GM23338 (cell line): ENCODE results near the gene UCHL1. TPM values are rescaled to one million over a fixed set of nuclear protein-coding genes. Genes with fewer than 3 reads are reported as not detected.

Experiments
- ATAC-seq: fragments of 200-7000 bp; cut with Tn5 transposase; 3 replicates; pipeline ENCODE4 v1.9.1; 2020
- DNase-seq: peaks from one replicate; pipeline ENCODE4 v3.0.0-alpha.2; 2015; ENCODE audit warnings: low spot score
- H2AFZ ChIP-seq: fragments of 200-600 bp; sonication (generic); 2 replicates; pipeline ENCODE4 v1.8.0; 2016; ENCODE audit warnings: antibody characterized with exemption, mild to moderate bottlenecking, moderate library complexity
- H3F3A ChIP-seq: fragments of 200-600 bp; sonication (generic); replicated peaks from 2 replicates; pipeline ENCODE4 v1.8.0; 2017; ENCODE audit warnings: antibody characterized with exemption, mixed run types, low read depth
- H3K27ac ChIP-seq: fragments of 200-600 bp; sonication (generic); 2 replicates; pipeline ENCODE4 v1.6.1; 2016; ENCODE audit warnings: low read depth
- H3K27me3 ChIP-seq: fragments of 200-600 bp; sonication (generic); 2 replicates; pipeline ENCODE4 v1.8.0; 2016; ENCODE audit warnings: mild to moderate bottlenecking, mixed run types, moderate library complexity; ENCODE audit not compliant: insufficient read depth
- H3K36me3 ChIP-seq: fragments of 200-600 bp; sonication (generic); 2 replicates; pipeline ENCODE4 v1.8.0; 2016; ENCODE audit warnings: mild to moderate bottlenecking; ENCODE audit not compliant: insufficient read depth
- H3K4me1 ChIP-seq: fragments of 200-600 bp; sonication (generic); 2 replicates; pipeline ENCODE4 v1.8.0; 2016; ENCODE audit warnings: mild to moderate bottlenecking, moderate library complexity; ENCODE audit not compliant: insufficient read depth
- H3K4me2 ChIP-seq: fragments of 200-600 bp; sonication (generic); 2 replicates; pipeline ENCODE4 v1.7.1; 2017; ENCODE audit warnings: mixed run types
- H3K4me3 ChIP-seq: fragments of 200-600 bp; sonication (generic); 2 replicates; pipeline ENCODE4 v1.6.1; 2016; ENCODE audit warnings: mixed run types
- H3K79me2 ChIP-seq: fragments of 200-600 bp; sonication (generic); replicated peaks from 2 replicates; pipeline ENCODE4 v1.8.0; 2017; ENCODE audit warnings: mild to moderate bottlenecking; ENCODE audit not compliant: insufficient read depth
- H3K9me2 ChIP-seq: fragments of 200-600 bp; sonication (generic); 2 replicates; pipeline ENCODE4 v1.8.0; 2017; ENCODE audit not compliant: insufficient read depth
- H4K20me1 ChIP-seq: fragments of 200-600 bp; sonication (generic); replicated peaks from 2 replicates; pipeline ENCODE4 v1.8.0; 2017; ENCODE audit warnings: mild to moderate bottlenecking; ENCODE audit not compliant: insufficient read depth
- H3K27ac Mint-ChIP-seq: 2 replicates; pipeline ENCODE4 v1.8.0; 2020; ENCODE audit warnings: inconsistent platforms, mild to moderate bottlenecking, moderate library complexity, mixed read lengths
- H3K27me3 Mint-ChIP-seq: 3 replicates; pipeline ENCODE4 v1.8.0; 2022; ENCODE audit warnings: low read depth, mild to moderate bottlenecking, moderate library complexity, mixed read lengths, inconsistent platforms; ENCODE audit not compliant: insufficient read depth, poor library complexity
- H3K36me3 Mint-ChIP-seq: 3 replicates; pipeline ENCODE4 v1.8.0; 2021; ENCODE audit warnings: low read depth, mild to moderate bottlenecking, inconsistent platforms, moderate library complexity, mixed read lengths
- H3K4me1 Mint-ChIP-seq: 3 replicates; pipeline ENCODE4 v1.8.0; 2020; ENCODE audit warnings: mild to moderate bottlenecking, inconsistent platforms, mixed read lengths
- H3K4me3 Mint-ChIP-seq: 3 replicates; pipeline ENCODE4 v1.8.0; 2021; ENCODE audit warnings: moderate library complexity, mild to moderate bottlenecking, inconsistent platforms, mixed read lengths
- H3K9me3 Mint-ChIP-seq: 3 replicates; pipeline ENCODE4 v1.8.0; 2020; ENCODE audit warnings: moderate library complexity, mild to moderate bottlenecking, inconsistent platforms, mixed read lengths
- CREB1 ChIP-seq: fragments of 250-450 bp; sonication (Bioruptor Pico); IDR thresholded peaks from 2 replicates; pipeline ENCODE4 v1.5.0; 2020; ENCODE audit warnings: low read depth, mild to moderate bottlenecking, moderate library complexity
- EZH2 ChIP-seq: fragments of 200-600 bp; sonication (generic); IDR thresholded peaks from one replicate; pipeline ENCODE4 v1.8.0; 2017; ENCODE audit warnings: antibody characterized with exemption, mild to moderate bottlenecking, low read depth; ENCODE audit not compliant: unreplicated experiment
- JUNB ChIP-seq: IDR thresholded peaks from one replicate; pipeline ENCODE4 v1.6.1; 2016; ENCODE audit warnings: antibody characterized with exemption; ENCODE audit not compliant: unreplicated experiment
- NANOG ChIP-seq: IDR thresholded peaks from 2 replicates; pipeline ENCODE4 v1.6.1; 2016; ENCODE audit warnings: antibody characterized with exemption, borderline replicate concordance
- STAT1 ChIP-seq: IDR thresholded peaks from one replicate; pipeline ENCODE4 v1.6.1; 2016; ENCODE audit warnings: antibody characterized with exemption; ENCODE audit not compliant: unreplicated experiment
- ZNF114 ChIP-seq: fragments of 250-450 bp; sonication (Bioruptor Pico); IDR thresholded peaks from 2 replicates; pipeline ENCODE4 v1.5.0; 2020; ENCODE audit warnings: mild to moderate bottlenecking, moderate library complexity
- ZNF331 ChIP-seq: fragments of 250-450 bp; sonication (Bioruptor Pico); IDR thresholded peaks from 2 replicates; pipeline ENCODE4 v1.5.0; 2020; ENCODE audit warnings: low read depth, mild to moderate bottlenecking, moderate library complexity
- polyA plus RNA-seq: library from polyadenylated mRNA; unstranded; fragments of >200 nt; fragmentation: Nextera tagmentation; extraction: Ambion mirVana; gene quantifications from 2 replicates; pipeline ENCODE4 v1.2.1, GENCODE V29; 2016
- total RNA-seq: library from RNA; depleted of rRNA; stranded (reverse); fragments of >200 nt; shearing (Covaris generic); gene quantifications from 2 replicates; pipeline ENCODE4 v1.2.3, GENCODE V29; 2014
- TF ChIP-seq, protein P1 (sequence below): IDR thresholded peaks from one replicate; pipeline ENCODE4 v1.6.1; 2018; ENCODE audit warnings: antibody characterized with exemption; ENCODE audit not compliant: unreplicated experiment
- TF ChIP-seq, protein P2 (sequence below): fragments of 250-450 bp; sonication (Bioruptor Pico); IDR thresholded peaks from 2 replicates; pipeline ENCODE4 v1.5.0; 2020; ENCODE audit warnings: mild to moderate bottlenecking, moderate library complexity
- TF ChIP-seq, protein P3 (sequence below): IDR thresholded peaks from 2 replicates; pipeline ENCODE4 v1.6.1; 2016; ENCODE audit warnings: antibody characterized with exemption

Gene UCHL1
- total and polyA plus RNA-seq, 2 experiments from 2014 or later, result 998 to 1,758 TPM

DNA sequence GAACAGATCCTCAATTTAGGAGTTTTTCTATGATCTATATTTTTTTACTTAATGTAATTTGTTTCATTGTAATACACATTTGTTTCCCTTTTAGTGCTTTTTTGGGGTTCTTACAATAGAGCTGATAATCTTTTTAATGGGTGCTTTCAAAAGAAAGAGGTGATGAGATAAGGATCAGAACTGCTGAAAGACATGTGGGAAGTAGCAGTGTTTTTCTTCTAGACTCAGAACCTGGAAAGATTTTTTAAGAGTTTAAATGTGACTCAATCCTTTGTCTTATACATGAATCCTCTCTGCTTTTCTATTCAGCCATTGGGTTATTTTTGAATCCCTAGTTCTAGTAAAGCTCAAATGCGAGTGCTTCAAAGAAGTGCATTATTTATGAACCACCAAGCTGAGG is 25.6 kb downstream of the UCHL1 start (continued):
- TF ChIP-seq, protein P1, sequence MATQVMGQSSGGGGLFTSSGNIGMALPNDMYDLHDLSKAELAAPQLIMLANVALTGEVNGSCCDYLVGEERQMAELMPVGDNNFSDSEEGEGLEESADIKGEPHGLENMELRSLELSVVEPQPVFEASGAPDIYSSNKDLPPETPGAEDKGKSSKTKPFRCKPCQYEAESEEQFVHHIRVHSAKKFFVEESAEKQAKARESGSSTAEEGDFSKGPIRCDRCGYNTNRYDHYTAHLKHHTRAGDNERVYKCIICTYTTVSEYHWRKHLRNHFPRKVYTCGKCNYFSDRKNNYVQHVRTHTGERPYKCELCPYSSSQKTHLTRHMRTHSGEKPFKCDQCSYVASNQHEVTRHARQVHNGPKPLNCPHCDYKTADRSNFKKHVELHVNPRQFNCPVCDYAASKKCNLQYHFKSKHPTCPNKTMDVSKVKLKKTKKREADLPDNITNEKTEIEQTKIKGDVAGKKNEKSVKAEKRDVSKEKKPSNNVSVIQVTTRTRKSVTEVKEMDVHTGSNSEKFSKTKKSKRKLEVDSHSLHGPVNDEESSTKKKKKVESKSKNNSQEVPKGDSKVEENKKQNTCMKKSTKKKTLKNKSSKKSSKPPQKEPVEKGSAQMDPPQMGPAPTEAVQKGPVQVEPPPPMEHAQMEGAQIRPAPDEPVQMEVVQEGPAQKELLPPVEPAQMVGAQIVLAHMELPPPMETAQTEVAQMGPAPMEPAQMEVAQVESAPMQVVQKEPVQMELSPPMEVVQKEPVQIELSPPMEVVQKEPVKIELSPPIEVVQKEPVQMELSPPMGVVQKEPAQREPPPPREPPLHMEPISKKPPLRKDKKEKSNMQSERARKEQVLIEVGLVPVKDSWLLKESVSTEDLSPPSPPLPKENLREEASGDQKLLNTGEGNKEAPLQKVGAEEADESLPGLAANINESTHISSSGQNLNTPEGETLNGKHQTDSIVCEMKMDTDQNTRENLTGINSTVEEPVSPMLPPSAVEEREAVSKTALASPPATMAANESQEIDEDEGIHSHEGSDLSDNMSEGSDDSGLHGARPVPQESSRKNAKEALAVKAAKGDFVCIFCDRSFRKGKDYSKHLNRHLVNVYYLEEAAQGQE, result no peak
- no peak for TF ChIP-seq EZH2

DNA sequence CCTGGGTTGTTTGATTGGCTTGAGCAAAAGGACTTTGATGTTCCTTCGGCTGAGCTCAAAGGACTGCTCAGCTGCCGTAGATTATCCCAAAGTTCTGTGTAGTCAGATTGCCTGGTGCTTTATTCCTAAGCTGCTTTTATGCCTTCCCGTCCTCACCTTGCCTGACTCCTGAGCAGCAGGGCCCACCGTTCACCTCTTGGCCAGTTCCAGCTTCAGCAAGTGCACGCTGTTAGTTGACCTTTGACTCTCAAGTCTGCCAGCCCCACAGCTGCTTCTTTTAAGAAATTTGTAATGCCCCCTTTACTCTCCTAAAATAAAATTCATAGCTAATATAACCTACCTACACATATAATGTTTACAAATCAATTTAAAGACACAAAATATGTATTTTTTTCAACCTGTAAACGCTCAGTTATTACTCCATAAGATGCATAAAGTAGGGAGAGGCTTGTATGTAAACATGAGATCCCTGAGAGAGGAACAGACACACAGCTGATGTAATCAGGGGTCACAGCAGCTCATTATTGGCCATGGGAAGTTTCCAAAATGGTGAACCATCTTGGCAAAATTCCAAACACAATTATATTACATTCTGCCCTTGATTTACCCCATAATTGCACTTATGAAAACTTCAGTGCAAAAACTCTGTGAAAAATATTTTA is 28.6 kb downstream of the UCHL1 start:
- no peaks in the 10 kb centered on the region for H3K79me2 ChIP-seq
- no peaks in the 10 kb centered on the region for H3K9me2 ChIP-seq
- no peak overlapping the region for H3K4me3 ChIP-seq
- 0 out of 2 replicates have a peak overlapping the region, but pooled peaks have one; percentile 59 for H2AFZ ChIP-seq
- peaks cover 13% of the 10 kb centered on the region; the same call in 2 of the 3 replicates for H3K36me3 Mint-ChIP-seq
- no peak for DNase-seq
- H3K4me2 ChIP-seq, result no peak overlapping the region
- no peaks in the 10 kb centered on the region for H3F3A ChIP-seq
- no peak overlapping the region for H3K27ac ChIP-seq
- H3K9me3 Mint-ChIP-seq, result peaks cover 26% of the 10 kb centered on the region
- ATAC-seq, result no peak
- no peaks in the 10 kb centered on the region for H3K4me1 ChIP-seq
- H3K4me3 Mint-ChIP-seq, result no peak overlapping the region
- peaks cover 4% of the 10 kb centered on the region; the same call in 1 of the 2 replicates for H3K36me3 ChIP-seq
- no peaks in the 10 kb centered on the region for H4K20me1 ChIP-seq
- H3K27me3 ChIP-seq, result no peaks in the 10 kb centered on the region
- H3K27me3 Mint-ChIP-seq, result no peaks in the 10 kb centered on the region
- H3K4me1 Mint-ChIP-seq, result no peaks in the 10 kb centered on the region
- no peak overlapping the region for H3K27ac Mint-ChIP-seq
- no peak for TF ChIP-seq STAT1
- TF ChIP-seq NANOG, result no peak
- TF ChIP-seq JUNB, result no peak
- TF ChIP-seq, protein P1, result no peak
- no peak for TF ChIP-seq CREB1 (CRISPR knock-in tag)
- TF ChIP-seq, protein P2, sequence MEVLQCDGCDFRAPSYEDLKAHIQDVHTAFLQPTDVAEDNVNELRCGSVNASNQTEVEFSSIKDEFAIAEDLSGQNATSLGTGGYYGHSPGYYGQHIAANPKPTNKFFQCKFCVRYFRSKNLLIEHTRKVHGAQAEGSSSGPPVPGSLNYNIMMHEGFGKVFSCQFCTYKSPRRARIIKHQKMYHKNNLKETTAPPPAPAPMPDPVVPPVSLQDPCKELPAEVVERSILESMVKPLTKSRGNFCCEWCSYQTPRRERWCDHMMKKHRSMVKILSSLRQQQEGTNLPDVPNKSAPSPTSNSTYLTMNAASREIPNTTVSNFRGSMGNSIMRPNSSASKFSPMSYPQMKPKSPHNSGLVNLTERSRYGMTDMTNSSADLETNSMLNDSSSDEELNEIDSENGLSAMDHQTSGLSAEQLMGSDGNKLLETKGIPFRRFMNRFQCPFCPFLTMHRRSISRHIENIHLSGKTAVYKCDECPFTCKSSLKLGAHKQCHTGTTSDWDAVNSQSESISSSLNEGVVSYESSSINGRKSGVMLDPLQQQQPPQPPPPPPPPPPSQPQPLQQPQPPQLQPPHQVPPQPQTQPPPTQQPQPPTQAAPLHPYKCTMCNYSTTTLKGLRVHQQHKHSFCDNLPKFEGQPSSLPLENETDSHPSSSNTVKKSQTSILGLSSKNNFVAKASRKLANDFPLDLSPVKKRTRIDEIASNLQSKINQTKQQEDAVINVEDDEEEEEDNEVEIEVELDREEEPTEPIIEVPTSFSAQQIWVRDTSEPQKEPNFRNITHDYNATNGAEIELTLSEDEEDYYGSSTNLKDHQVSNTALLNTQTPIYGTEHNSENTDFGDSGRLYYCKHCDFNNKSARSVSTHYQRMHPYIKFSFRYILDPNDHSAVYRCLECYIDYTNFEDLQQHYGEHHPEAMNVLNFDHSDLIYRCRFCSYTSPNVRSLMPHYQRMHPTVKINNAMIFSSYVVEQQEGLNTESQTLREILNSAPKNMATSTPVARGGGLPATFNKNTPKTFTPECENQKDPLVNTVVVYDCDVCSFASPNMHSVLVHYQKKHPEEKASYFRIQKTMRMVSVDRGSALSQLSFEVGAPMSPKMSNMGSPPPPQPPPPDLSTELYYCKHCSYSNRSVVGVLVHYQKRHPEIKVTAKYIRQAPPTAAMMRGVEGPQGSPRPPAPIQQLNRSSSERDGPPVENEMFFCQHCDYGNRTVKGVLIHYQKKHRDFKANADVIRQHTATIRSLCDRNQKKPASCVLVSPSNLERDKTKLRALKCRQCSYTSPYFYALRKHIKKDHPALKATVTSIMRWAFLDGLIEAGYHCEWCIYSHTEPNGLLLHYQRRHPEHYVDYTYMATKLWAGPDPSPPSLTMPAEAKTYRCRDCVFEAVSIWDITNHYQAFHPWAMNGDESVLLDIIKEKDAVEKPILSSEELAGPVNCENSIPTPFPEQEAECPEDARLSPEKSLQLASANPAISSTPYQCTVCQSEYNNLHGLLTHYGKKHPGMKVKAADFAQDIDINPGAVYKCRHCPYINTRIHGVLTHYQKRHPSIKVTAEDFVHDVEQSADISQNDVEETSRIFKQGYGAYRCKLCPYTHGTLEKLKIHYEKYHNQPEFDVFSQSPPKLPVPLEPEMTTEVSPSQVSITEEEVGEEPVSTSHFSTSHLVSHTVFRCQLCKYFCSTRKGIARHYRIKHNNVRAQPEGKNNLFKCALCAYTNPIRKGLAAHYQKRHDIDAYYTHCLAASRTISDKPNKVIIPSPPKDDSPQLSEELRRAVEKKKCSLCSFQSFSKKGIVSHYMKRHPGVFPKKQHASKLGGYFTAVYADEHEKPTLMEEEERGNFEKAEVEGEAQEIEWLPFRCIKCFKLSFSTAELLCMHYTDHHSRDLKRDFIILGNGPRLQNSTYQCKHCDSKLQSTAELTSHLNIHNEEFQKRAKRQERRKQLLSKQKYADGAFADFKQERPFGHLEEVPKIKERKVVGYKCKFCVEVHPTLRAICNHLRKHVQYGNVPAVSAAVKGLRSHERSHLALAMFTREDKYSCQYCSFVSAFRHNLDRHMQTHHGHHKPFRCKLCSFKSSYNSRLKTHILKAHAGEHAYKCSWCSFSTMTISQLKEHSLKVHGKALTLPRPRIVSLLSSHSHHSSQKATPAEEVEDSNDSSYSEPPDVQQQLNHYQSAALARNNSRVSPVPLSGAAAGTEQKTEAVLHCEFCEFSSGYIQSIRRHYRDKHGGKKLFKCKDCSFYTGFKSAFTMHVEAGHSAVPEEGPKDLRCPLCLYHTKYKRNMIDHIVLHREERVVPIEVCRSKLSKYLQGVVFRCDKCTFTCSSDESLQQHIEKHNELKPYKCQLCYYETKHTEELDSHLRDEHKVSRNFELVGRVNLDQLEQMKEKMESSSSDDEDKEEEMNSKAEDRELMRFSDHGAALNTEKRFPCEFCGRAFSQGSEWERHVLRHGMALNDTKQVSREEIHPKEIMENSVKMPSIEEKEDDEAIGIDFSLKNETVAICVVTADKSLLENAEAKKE (CRISPR knock-in tag), result no peak
- TF ChIP-seq ZNF114 (CRISPR knock-in tag), result no peak
- TF ChIP-seq ZNF331 (CRISPR knock-in tag), result no peak
- TF ChIP-seq EZH2, result no peak
- TF ChIP-seq, protein P3, sequence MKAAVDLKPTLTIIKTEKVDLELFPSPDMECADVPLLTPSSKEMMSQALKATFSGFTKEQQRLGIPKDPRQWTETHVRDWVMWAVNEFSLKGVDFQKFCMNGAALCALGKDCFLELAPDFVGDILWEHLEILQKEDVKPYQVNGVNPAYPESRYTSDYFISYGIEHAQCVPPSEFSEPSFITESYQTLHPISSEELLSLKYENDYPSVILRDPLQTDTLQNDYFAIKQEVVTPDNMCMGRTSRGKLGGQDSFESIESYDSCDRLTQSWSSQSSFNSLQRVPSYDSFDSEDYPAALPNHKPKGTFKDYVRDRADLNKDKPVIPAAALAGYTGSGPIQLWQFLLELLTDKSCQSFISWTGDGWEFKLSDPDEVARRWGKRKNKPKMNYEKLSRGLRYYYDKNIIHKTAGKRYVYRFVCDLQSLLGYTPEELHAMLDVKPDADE, result no peak
